ELF-1 (cell line): ENCODE measurements around the gene CDK5RAP2.

Experiments used
- DNase-seq: peaks from one replicate; pipeline ENCODE4 v3.0.0-alpha.2; 2016; ENCODE audit warnings: low read depth, low spot score

The CDK5RAP2 gene

GRCh38 chr9:120403543-120403856, 176.5 kb downstream of the CDK5RAP2 start:
- no peak for DNase-seq

DNA sequence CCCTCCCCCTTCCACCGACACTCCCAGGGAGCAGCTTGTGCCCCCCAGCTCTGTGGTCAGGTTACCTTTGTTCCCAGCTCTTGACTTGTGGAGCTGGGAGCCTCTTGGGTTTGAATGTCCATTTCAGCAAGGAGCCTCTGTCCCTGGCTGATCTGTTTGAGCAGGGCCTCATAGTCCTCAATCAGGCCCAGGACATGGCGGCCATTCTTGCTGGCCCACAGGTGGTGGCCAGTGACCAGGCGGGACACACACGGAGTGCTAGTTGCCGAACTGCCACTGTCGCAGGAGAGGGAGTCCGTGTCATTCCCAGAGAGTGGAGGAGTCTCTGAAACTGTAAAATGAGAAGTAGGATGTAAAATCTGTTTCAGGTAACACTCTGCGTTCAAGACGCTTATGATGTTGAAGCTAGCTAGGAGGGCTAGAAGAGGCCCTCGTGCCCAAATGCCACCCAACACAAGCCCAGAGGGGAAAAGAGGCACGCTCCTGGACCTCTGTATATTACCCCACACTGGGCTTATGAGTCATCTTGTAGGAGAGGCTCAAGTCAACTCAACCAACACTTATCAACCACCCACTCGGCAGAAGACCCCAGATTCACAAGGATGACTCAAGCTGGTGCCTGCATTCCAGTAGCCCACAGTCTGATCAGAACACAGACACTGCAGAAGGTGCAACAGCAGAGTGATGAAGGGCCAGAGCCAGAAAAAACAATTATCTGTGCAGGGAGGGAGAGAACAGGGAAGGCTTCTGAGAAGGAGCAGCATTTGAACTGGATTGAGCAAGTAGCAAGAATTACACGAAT, 177.0 kb downstream of the CDK5RAP2 start:
- DNase-seq: peak; percentile 64

- DNase-seq: no peak
Observed at GRCh38 chr9:120399940-120400339, 180.0 kb downstream of the CDK5RAP2 start.

- DNase-seq: no peak
Observed at GRCh38 chr9:120398286-120398685, 181.7 kb downstream of the CDK5RAP2 start.

DNA sequence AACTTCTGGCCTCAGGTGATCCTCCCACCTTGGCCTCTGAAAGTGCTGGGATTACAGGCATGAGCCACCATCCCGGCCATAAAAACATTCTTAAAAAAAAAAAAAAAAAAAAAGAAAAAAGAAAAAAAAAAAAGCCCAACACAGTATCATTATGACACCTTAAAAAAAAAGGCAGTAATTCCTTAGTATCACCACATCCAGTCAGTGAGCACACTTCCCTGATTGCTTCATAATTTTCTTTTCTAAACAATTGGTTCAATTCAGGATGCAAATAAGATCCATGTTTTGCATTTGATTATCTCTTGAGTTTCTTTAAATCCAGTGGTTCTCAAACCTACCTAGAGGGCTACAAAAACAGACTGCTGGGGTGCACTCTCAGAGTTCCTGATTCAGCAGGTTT, 182.5 kb downstream of the CDK5RAP2 start:
- DNase-seq: no peak

DNA sequence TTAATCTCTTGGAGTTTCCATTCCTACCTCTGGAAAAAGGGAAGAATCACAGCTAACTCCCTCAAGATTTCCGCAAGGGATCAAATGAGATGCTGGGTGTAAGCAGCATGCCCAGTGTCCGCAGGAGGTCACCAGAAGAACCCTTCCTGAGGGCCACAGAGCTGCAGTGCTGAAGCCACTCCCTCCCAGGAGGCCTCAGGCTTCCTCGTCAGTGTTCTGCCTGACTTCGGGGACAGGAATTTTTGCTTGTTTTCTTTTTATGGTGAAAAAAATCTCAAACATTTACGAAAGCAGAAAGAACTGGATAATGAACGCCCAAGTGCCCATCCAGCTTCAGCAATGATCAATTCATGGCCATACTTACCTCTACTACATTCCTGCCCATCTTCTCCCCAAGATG, 183.0 kb downstream of the CDK5RAP2 start:
- no peak for DNase-seq

- DNase-seq: no peak
Observed at GRCh38 chr9:120396418-120396817, 183.5 kb downstream of the CDK5RAP2 start.

GRCh38 chr9:120395376-120395775, 184.6 kb downstream of the CDK5RAP2 start:
- no peak for DNase-seq

- DNase-seq: no peak
Observed at GRCh38 chr9:120394058-120394669, 185.8 kb downstream of the CDK5RAP2 start.

- DNase-seq: no peak
Observed at GRCh38 chr9:120393386-120394057, 186.4 kb downstream of the CDK5RAP2 start.

DNA sequence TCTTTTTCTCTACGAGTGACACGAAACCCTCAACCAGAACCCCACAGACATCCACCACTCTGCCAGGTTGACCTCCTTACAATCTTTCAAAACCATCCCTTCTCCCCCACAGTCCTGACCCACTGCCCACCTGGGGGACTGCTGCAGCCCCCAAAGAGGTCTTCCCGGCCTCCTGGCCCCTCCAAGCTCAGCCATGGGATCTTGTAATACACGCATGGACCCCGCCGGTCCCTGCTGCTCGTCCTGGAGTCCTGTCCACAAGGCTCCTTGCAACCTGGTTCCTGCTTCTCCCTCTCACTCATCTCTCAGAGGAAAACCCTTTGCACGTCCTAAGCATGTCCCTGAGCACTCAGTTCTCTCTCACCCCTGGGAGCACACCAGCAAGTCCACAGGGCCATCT, 187.3 kb downstream of the CDK5RAP2 start:
- DNase-seq: no peak

DNA sequence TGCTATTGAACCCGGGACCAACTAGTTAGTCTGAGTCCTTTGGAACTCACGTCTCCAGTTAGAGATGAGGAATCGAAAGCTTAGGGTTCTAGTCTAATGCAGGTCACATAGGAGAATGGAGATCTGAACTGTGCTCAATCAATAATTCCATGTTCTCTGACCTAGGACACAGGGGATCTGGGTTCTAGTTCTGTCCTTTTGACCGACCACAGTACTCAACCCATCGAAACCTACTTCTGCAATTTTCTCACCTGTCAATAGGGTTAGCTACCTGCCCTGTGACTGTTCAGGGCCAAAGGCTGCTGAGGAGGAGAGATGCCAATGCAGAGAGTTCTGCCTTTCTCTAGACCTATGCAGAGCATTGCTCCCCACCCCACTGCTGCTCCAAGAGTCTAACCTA, 187.7 kb downstream of the CDK5RAP2 start:
- no peak for DNase-seq

DNA sequence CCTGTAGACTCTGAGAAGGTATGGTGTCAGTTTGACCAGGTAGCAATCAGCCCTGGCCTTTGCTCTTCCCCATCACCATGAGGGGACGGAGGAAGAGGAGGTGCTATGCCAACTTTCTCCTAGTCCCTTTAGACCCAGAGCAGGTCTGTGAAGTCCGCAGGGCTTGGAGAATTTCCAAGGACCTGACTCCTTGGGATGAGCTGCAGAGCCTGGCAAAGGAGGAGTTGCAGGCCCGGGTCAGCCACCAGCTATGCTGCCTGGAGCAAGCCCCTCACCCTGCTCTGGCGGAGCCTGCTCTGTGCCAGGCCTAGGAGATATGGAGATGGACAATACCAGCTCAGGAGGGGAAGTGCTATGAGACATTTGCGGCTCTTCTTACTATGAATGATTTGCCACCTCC, 188.3 kb downstream of the CDK5RAP2 start:
- no peak for DNase-seq

DNA sequence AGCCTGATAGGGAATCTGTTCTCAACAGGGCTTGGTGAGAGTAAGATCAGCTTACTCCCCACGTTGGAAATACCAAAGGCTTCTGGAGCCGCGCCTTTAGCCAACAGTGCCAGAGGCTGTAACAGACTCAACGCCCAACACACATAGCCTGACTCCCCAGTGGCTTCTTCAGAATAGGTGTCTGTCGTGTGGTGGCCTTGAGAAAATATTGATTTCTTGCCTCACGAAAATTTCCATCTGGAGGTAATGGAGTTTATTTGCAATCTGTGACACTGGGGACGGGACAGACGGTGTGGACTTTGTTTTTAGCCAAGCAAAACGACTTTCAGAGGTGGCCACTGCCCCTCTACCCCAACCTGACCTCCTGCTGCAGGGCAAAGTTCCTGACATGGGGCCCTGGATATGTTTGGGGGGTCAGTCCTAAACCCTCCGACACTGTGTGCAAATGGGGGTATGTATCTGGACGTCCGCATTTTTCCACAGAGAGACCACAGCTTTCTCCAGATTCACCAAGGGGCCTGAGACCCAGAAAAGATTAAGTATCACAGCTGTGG, 189.3 kb downstream of the CDK5RAP2 start:
- DNase-seq: peak; percentile 55

- no peak for DNase-seq
Observed at GRCh38 chr9:120389867-120390266, 190.1 kb downstream of the CDK5RAP2 start.

DNA sequence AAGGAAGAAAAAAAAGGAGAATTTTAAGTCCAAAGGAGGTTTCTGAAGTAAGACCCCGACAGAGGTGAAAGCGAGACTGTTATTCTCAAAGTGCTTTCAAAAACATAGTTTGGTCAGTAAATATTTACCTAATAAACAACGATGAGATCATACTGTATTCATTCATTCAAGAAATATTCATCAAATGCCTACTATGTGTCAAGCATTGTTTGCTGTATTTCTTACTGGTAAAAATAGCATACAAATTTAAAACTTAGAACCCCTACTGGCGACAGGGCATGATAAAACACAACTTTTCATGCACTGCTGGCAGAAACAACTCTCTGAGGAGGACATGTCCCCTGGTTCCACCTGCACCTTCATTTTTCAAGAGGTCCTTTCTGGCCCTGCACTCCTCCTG, 190.7 kb downstream of the CDK5RAP2 start:
- DNase-seq: no peak

- DNase-seq: peak; percentile 50
Observed at GRCh38 chr9:120388003-120388855, 191.7 kb downstream of the CDK5RAP2 start.

DNA sequence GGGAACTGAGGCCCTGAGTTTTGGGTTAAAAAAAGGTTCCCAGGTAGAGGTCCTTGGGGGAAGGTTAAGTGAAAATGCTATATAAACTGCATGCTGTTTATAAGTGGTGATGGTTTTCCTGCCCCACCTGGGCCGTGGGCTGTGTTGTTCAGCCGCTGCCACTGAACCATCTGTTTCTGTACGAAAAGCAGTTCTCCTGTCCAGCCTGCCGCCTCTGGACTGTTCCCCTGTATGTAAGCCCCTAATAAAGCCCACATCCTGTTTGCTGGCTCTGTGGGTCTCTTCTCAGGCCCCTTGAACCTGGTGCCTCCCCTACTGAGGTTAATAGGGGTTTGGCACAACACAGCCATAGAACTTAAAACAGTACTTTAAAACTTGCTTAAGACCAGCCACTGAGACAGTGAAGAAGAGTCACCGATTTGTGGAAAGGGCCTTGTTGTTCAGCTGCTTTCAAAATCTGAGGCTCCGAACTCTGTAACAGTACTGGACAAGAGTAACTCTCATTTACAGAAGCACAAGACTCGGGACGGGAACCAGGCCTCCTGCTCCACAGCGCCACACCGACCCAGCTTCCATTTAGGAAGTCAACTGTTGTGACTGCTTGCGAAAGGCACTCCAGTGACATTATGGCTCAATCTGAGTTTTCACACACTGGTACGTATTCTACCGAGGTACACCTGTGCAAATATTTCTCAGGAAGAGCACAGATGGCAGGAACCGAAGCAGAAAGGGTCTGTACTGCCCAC, 192.5 kb downstream of the CDK5RAP2 start:
- DNase-seq: no peak

- no peak for DNase-seq
Observed at GRCh38 chr9:120386390-120387131, 193.4 kb downstream of the CDK5RAP2 start.
